NCI-H1436 treated with DMSO at 0.1 percent for 48 hours (cell line): ENCODE measurements around the gene PSME1.

Source experiments
- DNase-seq: peaks from one replicate; lab custom pipeline; 2025; lab: John Stamatoyannopoulos, UW

Gene PSME1

DNA sequence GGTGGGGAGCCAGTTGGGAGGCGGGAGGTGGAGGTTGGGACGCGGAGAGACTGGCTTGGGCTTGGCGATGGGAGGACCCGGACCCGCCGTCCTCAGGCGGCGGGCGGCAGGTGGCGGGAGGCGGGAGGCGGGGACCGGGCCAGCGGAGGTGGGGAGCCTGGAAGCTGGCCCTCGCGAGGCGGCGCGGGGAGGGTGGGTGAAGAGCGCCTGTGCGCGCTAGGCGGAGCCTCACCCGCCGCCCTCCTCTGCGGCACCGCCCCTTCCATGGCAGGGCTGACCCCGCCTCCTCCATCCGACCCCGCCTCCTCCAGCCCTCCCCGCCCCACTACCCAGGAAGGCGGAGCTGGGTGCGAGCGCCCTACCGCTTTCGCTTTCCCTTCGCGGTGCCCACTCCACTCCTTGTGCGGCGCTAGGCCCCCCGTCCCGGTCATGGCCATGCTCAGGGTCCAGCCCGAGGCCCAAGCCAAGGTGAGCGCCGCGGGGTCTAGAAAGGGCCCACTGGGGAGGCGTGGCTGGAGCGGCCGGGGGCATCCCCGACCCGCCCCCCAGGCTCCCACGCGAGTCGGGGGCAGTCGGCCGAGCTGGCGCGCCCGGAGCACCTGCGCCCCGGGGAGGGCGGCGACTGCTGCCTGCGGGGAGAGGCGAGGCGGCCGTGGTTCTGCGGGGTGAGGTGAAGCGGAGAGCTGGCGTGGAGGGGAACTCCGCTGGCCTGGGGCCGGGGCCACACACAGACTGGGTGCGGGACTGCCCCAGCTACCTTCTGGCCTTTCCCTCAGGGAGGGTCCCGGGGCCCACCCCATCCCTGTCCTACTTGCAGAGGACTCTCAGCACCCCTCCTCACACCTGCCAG, at the start of gene PSME1:
Gene PSME1, plus strand, starts transcription at position 361 of the 850 bp plus-strand sequence. Its CDS starts 69 bp downstream, at position 430.
- peak; percentile 69 for DNase-seq

DNA sequence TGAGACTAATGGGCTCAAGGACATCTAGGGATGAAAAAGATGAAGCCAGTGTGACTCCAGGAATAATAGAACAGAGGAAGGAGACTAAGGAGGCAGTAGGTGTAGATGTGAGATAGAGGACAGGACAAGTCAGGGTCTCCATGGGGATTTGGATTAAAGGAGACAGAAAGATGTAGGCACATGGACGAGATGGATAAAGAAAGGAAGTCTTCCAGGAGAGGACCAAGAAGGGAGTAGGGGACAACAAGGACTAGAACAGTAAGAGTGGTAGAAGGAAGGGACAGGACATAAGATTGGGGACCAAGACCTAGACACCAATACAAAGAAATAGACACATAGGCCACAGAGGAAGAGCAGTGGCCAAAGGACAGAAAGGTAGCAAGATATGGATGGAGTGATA, 49.0 kb upstream of the PSME1 start:
- DNase-seq = no peak

DNA sequence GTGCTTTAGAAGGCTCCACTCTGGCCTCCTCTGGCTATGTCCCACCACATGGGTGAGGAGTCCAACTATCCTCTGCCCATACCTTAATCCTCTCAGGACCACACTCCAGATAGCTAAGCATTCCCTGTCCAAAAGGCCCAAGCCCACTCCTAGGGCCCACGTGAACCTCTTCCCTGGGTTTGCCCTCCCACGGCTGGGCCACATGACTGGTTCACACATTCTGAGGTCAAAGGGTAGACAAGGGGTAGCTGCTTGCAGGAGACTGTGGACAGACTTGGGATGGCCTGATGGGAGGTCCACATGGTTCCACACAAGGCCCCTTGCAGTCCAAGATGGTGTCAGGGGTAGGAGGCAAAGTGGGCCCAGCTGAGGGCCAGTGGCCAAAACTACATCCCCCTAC, 47.9 kb upstream of the PSME1 start:
- no peak for DNase-seq

DNA sequence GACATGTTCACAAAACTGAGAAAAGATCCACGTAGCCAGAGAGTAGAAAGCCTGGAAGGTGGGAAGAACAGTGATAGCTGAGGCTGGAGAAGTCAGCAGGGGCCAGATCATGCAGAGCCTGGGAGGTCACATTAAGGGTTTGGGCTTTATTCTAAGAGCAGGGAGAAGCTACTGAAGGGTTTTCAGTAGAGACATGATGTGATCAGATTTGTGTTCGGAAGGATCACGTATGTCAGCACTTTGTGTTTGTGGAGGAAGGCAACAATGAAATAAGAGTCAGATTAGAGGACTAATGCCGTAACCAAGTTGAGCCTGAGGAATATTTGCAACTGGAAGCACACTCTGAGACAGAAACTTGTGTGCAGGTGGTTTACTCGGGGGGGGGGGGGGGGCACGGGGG, 46.1 kb upstream of the PSME1 start:
- no peak for DNase-seq

DNA sequence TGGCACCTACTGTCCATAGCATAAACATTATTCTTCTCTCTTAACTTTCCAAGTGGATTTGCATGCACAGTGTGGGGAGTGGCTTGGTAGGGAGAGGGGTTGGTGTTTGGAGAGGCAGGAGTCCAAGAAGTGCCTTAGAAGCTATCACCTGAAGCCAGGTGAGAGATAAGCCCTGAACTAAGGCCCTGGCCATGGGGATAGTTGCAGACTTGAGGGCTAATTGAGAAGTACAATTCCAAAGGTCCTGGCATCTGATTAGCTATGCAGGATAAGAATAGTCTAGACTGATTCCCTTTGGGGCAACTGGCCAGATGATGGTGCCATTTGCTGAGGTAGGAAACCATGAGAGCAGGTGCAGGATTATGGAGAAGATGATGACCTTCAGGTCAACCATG, 43.9 kb upstream of the PSME1 start:
- no peak for DNase-seq

DNA sequence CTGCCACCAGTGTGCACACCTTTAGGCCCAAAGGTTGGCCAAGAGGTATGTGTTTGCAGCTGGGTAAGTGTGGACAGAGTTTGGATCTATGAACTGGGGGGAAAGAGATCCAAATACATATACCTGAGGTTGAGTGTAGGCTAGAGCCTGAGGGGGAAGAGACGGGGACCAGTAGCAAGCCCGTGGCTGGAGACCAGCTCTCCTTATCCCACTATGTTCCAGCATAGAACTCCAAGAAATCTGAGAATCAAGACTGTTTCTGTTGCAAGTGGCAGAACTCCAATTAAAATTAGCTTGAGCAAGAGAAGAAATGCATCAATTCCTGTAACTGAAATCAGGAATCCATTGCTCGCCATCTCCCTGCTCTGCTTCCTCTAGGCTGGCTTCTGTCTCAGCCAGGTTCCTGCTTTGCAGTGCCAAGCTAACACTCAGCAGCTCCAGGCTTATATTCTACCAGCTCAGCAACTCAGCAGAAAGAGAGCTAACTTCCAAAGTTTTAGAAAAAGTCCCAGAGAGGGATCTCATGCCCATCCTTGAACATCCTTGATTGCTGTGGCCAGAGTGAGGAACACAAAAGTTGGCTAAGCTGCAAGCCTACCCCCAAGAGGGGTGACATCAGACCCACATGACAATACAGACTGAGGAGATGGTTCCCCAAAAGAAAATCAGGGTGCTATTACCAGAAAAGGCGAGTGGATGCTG, 43.3 kb upstream of the PSME1 start:
- no peak for DNase-seq

DNA sequence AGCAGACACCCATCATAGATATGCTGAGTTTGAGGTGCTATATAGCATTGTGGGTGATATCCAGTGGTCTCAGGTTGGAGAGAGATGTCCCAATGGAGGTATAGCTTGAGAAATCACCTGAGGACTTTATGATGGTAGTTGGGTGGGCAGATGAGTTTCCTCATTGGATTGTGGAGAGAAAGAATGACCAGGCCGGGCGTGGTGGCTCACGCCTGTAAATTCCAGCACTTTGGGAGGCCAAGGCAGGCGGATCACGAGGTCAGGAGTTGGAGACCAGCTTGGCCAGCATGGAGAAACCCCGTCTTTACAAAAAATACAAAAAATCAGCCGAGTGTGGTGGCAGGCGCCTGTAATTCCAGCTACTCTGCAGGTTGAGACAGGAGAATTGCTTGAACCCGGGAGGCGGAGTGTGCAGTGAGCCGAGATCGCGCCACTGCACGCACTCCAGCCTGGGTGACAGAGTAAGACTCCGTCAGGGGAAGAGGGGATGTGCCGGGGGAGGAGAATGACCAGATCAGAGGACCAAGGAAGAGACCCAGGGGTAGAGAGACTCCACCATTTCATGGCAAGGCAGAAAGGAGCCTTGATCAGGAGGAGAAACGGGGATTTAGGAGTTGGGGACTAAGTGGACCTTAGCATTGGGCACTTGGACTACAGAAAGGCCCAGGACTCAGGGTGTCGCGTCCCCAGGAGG, 42.6 kb upstream of the PSME1 start:
- DNase-seq = no peak

DNA sequence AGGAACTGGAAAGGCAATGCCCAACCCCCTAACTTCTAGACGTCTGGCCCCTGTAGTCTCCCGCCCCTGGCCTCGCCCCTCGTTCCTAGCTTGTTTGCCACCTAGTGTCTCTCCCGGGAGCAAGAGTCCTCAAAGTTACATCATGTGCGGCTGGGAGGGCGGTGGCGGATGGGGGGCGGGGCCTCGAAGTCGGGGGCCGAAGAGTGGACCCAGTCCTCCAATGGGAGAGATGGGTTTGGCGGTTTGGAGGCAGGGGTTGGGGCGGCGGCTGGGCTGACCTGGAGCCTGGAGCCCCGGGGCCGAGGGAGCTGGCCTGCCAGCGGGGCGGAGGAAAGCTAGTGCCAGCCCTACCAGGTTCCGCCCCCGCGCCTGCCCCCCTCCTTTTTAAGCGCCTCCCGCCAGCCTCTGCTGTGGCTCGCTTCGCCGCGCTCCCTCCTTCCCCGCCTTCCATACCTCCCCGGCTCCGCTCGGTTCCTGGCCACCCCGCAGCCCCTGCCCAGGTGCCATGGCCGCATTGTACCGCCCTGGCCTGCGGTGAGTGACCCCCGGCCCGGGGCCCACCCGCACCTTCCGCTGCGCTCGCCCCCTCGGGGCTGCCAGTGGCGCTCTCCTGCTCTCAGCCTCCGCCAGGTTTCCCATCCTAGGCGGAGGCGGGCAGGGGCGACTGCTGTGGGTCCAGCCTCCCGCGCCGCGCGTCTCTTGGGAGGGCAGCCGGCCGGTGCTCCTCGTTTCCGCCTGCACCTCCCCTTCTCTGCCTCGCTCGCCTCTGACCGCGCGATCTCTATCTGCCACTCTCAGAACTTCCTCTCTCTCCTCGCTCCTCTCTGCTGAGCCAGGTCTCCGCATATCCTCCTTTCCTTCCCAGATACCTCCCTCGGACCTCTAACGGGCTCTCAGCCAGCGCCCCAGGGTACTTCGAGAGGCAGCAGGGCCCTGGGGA, 41.8 kb upstream of the PSME1 start, which contains the start of gene PCK2:
Gene PCK2, plus strand, starts transcription at position 411 of the 940 bp plus-strand sequence. Its CDS starts 95 bp downstream, at position 506.
- peak; percentile 71 for DNase-seq

DNA sequence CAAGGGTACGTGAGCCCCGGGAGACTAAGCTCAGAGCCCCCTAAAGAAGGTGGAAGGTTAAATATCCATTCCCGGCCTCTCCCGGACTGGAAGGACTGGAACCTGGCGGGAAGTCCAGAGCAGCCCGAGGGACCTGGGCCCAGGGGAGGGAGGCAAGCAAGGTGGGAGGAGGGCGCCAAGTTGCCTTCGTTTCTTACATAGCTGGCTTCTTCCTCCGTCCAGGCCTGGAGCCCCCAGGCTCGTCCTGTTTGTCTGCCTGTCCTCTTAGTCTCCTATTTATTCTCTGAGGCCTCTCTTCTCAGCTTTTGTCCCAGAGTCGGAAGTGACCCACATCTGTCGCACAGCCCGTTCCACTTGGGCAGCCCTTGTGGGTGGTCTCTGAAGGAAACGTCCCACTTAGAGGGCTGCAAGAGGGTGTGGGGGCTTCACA, 41.1 kb upstream of the PSME1 start:
- DNase-seq = no peak

DNA sequence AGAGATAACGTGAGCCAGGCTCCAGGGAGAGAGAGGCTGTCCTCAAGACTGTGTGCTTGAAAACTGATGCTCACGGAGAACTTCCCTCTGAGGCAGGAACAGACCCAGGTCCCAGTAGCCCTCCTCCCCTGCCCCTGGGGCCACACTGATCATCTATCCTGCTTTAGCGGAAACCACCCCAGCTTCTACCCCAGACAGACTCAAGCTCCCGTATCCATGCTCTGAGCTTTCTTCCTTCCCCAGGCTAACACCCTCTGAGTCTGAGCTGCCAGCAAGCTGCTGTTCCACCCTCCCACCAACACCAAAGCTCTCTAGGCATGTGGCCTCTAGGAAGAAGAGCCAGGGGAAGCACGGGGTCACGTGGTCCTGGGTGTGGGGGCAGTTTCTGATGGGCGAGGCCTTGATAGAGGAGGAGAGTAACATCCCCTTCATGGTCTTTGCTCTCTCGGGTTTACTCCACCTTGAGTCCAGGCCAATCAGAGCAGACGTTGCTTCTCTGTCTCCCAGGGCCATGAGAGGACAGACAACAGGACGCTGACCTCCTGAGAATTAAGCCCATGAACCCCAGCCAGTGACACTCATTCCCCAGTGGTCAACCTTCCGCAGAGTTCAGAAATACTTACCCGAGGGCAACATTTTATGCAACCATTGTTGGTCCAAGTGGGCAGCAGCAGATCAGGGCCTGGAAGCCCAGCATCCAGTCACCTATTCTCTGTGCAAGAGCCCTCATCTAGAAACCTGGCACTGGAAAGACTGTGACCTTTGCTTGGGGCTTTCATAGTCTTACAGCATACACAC, 40.5 kb upstream of the PSME1 start:
- DNase-seq = no peak

DNA sequence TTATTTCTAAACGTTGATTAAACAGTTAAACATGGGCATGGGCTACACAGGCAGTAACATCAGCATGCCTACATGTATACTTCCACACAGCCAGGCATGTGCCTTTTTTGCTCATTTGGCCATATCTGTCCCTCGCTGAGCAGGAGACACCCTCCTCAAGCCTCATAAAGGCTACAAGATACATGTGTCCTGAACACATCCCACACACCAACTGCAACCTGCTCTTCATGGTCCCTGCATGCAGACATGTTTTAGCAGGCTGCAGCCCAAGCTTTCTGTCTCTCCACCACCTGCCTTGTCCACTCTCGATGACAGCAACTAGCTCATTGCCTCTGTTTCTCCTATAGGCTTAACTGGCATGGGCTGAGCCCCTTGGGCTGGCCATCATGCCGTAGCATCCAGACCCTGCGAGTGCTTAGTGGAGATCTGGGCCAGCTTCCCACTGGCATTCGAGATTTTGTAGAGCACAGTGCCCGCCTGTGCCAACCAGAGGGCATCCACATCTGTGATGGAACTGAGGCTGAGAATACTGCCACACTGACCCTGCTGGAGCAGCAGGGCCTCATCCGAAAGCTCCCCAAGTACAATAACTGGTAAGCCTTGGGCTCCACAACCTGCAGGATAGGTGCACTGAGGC, 39.3 kb upstream of the PSME1 start:
- no peak for DNase-seq

DNA sequence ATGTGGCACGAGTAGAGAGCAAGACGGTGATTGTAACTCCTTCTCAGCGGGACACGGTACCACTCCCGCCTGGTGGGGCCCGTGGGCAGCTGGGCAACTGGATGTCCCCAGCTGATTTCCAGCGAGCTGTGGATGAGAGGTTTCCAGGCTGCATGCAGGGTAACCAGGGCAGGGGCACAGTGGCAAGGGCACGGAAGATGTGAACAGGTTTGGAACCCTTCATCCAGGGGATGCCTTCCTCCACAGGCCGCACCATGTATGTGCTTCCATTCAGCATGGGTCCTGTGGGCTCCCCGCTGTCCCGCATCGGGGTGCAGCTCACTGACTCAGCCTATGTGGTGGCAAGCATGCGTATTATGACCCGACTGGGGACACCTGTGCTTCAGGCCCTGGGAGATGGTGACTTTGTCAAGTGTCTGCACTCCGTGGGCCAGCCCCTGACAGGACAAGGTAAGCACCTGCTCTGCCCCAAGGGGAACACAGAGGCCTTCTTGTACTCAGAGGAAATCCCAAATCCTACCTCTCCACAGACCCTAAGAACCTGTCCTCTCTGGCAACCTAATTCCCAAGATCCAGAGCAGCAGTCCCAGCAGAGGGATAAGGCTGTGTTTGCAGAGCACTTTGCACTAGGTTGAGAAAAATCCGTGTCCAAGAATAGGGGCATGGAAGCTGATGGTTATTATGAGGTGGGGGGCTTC, 37.6 kb upstream of the PSME1 start:
- DNase-seq = no peak

DNA sequence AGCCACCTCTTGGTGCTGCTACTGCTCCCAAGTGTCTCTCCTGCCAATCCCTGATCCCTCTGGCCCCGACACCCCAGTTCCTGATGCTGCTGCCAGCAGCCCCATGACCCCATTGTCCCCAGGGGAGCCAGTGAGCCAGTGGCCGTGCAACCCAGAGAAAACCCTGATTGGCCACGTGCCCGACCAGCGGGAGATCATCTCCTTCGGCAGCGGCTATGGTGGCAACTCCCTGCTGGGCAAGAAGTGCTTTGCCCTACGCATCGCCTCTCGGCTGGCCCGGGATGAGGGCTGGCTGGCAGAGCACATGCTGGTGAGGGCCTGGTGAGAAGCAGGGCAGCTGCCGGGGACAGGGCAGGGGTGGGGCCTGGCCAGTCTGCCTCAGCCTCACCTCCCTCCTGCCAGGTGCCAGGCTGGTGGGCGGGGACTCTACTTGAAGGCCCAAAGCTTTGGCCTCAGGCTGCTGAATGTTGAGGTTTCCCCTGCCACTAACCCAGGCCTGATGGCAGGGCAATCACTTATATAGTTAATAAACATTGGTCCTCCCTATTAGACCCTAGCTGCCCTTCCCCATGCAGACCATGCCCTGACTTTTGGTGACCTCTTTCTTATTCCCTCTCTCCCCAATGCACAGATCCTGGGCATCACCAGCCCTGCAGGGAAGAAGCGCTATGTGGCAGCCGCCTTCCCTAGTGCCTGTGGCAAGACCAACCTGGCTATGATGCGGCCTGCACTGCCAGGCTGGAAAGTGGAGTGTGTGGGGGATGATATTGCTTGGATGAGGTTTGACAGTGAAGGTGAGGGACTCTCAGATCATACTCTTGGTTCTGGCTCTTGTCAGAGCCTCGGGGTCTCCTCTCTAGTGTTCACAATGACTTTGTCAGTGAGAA, 36.8 kb upstream of the PSME1 start:
- DNase-seq = no peak

DNA sequence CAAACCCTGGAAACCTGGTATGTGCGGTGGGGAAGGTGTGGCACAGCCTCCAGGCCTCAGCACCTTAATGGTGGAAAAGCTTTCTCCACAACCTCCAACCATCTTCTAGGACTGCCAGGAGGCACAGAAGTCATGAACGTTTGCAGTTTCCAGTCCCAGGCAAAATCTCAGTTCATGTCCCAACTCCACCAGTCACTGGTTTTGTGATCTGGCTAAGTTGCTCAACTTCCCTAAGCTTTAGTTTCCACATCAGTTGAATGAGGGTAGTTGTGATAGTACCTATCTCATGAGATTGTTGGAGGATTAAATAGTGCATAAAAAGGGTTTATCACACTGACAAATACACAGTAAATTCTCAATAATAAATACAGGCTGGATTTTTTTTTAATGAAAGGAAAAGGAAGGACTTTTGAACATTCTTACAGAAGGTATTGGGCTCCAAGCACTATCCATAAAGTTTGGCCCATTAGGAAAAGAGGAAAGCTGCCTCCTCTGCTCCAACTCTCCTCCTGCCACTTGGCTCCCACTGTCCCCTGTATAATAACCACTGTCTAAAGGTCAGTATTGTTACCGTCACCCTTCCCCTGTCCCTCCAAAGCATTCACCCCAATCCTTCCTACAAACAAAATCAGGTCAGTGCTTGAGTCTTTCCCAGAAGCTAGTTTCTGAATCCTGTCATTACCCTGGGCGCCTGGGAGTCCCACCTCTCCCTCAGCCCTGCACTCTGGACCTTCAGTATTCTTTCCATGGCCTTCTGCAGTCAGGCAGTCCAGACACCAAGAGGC, 35.6 kb upstream of the PSME1 start:
- no peak for DNase-seq

DNA sequence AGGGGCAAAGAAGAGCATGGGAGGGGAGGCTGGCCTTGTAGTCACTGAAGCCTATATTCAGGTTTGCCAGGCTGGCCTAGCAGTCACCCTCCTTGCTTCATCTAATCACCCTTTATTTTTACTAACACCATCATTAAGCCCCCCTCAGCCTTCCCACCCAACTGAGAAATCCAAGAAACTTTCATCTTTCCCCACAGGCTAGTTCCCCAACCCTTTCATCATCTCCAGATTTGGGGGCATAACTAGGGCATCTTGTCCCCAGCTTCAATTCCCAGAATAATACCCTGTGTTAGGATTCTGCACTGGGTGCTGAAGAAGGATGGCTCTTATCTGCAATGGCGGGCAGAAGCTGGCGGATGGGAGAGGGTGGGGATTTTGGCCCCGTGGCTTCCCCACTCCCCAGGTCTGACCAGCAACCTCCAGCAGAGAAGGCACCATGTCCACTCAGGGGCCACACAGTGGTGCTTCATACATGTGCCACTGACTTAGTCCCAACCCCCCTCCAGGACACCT, 35.0 kb upstream of the PSME1 start:
- DNase-seq = no peak

DNA sequence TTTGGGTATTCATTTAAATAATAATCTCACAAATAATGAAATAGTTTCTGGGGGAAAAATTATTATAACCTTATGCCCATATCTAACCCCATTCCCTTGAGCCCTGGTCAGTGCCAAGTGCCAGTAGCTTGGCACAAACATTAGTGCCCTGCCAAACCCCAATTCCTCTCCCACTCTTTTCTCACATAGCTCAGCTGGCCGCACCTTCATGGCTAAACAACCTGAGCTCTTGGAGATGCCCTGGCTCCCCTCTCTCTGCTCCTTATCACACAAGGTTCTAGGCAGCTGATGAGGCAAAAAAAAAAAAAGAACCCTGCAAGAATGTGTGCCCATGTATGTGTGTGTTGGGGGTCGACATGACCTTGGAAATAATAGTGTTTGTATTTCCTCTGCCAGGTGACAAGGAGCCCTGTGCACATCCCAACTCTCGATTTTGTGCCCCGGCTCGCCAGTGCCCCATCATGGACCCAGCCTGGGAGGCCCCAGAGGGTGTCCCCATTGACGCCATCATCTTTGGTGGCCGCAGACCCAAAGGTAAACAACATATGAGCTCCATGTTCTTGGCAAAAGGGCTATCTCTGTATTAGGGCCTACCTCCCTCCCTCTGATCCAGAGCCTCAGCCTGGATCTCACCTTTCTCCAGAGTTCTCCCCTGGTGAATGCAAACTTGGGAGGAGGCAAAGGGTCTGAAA, 33.5 kb upstream of the PSME1 start:
- DNase-seq = no peak

DNA sequence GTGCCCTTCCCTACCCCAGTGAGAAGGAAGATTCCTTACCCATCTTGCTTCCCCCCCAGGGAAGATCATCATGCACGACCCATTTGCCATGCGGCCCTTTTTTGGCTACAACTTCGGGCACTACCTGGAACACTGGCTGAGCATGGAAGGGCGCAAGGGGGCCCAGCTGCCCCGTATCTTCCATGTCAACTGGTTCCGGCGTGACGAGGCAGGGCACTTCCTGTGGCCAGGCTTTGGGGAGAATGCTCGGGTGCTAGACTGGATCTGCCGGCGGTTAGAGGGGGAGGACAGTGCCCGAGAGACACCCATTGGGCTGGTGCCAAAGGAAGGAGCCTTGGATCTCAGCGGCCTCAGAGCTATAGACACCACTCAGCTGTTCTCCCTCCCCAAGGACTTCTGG, 32.5 kb upstream of the PSME1 start:
- DNase-seq = no peak
